ENCODE measurements around the gene JPH3. TPM values are rescaled to one million over a fixed set of nuclear protein-coding genes. Genes with fewer than 3 reads are reported as not detected.

Gene JPH3
- total RNA-seq, 6 donors from 2014 or later = 0.24 TPM; not detected in 5

DNA sequence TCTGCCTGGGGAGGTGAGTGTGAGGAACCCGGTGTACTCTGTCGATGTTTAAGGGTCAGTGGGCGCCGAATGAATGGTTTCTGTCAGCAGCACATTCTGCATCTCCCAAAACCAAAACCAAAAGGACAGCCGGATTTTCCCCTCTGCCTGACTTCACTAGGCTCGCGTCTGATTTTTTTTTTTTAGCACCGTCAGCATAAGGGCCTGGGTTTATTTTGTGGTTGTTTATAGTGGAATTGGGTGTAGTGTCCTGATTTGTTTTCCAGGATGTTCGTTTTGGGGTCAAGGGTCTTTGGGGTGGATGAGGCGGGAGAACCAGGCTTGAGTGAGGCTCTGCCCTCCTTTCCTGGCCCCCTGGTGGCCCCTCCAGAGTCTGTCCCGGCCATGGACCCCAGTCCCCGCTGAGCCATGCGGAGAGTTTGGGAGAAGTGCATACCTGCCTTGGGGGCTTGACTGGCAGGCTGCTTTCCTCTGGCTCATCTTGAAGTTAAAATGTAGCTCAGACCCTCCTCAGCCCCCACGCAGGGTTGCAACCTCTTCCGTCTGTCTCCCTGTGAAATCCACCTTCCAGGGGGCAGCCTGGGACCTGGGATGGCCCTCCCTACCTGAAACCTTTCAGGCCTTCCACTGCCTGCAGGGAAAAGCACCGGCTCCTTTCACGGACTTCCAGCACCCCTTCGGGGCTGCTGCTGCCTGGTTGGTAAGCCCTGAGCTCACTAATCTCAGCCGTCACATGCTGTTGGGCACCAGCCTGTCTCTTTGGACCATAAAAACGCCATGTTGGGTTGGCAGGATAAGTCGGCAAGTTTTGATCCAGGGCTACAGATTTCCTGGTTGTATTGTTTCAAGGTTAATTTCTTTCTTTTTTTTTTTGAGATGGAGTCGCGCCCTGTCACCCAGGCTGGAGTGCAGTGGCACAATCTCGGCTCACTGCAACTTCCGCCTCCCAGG, 60.2 kb downstream of the JPH3 start:
- WGBS, 2 donors = 80 to 81% methylated on average over 25 of the region's 25 CpGs
- ATAC-seq (ENCODE audit: low FRiP score in 2 of 2) (no peak), DNase-seq (no peak)
- H3K4me3 ChIP-seq = no peak overlapping the region
- H3K4me1 ChIP-seq = no peaks in the 10 kb centered on the region
- H3K9me3 ChIP-seq = no peaks in the 10 kb centered on the region
- H3K27ac ChIP-seq = no peak overlapping the region
- H3K36me3 ChIP-seq = no peaks in the 10 kb centered on the region
- H3K27me3 ChIP-seq = no peaks in the 10 kb centered on the region
- TF ChIP-seq EP300 (IDR thresholded peaks at IDR 0.05) (no peak), POLR2A (IDR thresholded peaks at IDR 0.05) (no peak), POLR2AphosphoS5 (IDR thresholded peaks at IDR 0.05) (no peak)
- TF ChIP-seq, protein P1, sequence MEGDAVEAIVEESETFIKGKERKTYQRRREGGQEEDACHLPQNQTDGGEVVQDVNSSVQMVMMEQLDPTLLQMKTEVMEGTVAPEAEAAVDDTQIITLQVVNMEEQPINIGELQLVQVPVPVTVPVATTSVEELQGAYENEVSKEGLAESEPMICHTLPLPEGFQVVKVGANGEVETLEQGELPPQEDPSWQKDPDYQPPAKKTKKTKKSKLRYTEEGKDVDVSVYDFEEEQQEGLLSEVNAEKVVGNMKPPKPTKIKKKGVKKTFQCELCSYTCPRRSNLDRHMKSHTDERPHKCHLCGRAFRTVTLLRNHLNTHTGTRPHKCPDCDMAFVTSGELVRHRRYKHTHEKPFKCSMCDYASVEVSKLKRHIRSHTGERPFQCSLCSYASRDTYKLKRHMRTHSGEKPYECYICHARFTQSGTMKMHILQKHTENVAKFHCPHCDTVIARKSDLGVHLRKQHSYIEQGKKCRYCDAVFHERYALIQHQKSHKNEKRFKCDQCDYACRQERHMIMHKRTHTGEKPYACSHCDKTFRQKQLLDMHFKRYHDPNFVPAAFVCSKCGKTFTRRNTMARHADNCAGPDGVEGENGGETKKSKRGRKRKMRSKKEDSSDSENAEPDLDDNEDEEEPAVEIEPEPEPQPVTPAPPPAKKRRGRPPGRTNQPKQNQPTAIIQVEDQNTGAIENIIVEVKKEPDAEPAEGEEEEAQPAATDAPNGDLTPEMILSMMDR (IDR thresholded peaks at IDR 0.05) = no peak

DNA sequence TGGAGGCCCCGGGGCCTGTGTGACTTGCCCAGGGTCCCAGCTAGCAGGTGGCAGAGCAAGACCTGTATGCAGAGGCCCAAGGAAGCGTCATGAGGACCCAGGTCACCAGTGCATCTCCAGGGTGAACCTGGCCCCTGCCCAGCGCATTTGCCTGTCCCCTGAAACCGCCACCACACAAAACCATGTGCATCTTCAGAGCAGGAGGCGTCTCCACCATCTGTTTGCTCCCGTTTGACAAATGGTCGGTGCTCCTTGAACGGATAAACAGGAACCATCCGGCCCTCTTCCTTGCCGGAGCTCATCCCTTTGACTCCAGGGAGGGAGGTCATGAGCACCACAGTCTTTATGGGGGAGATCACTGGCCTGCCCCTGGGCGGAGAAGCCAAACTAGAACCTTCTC, 62.5 kb downstream of the JPH3 start:
- Histone ChIP-seq H3K4me1 (no peaks in the 10 kb centered on the region), H3K36me3 (no peaks in the 10 kb centered on the region), H3K27ac (no peak overlapping the region), H3K9me3 (no peaks in the 10 kb centered on the region), H3K27me3 (no peaks in the 10 kb centered on the region), H3K4me3 (no peak overlapping the region)
- WGBS, 2 donors = 60 to 69% methylated on average over 3 to 11 of the region's 11 CpGs
- no peak for TF ChIP-seq POLR2A (IDR thresholded peaks at IDR 0.05)
- no peak for TF ChIP-seq POLR2AphosphoS5 (IDR thresholded peaks at IDR 0.05)
- TF ChIP-seq EP300 (IDR thresholded peaks at IDR 0.05) = no peak
- TF ChIP-seq, protein P1 (IDR thresholded peaks at IDR 0.05) = no peak
- ATAC-seq (ENCODE audit: low FRiP score in 2 of 2) = no peak
- DNase-seq = no peak

DNA sequence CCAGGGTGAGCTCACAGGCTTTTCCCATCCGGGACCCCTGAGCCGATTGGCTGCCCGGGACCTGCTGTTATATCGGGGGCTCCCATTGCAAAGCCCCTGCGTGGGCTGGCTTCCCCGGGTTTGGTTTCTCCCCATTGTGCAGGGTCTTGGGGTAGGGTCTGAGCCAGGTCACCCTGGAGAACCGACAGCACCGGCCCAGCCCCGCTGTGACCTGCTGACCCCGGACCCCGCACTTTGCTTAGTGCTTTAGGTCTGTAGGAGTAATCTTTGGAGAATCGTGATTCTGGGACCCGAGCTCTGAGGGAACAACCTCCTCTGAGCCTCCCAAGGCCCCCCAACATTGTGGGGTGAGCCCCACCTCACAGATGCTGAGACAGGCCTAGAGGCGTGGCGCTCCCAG, 62.9 kb downstream of the JPH3 start:
- WGBS, 2 donors = 81 to 85% methylated on average over 12 to 15 of the region's 15 CpGs
- ATAC-seq (ENCODE audit: low FRiP score in 2 of 2) (no peak), DNase-seq (no peak)
- H3K4me3 ChIP-seq = no peak overlapping the region
- no peaks in the 10 kb centered on the region for H3K9me3 ChIP-seq
- no peaks in the 10 kb centered on the region for H3K4me1 ChIP-seq
- no peaks in the 10 kb centered on the region for H3K27me3 ChIP-seq
- no peak overlapping the region for H3K27ac ChIP-seq
- no peaks in the 10 kb centered on the region for H3K36me3 ChIP-seq
- TF ChIP-seq, protein P1 (IDR thresholded peaks at IDR 0.05) = no peak
- TF ChIP-seq POLR2AphosphoS5 (IDR thresholded peaks at IDR 0.05) = no peak

DNA sequence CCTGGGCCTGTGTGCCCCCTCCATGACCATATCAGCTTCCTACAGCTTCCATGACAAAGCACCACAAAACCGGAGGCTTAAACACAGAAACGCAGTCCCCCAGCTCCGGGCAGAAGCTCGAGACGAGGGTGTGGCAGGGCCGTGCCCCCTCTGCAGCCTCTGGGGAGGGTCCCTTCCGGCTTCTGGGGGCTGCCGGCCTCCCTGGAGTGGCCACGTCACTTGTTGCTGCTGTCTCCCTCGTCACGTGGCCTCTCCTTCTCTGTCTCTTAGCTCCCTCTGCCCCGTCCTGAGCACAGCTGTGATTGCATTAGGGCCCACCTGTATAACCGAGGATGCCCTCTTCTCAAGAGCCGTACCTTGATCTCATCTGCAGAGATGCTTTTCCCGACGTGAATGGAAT, 64.6 kb downstream of the JPH3 start:
- DNase-seq (no peak), ATAC-seq (ENCODE audit: low FRiP score in 2 of 2) (no peak)
- Histone ChIP-seq H3K9me3 (no peaks in the 10 kb centered on the region), H3K36me3 (no peaks in the 10 kb centered on the region), H3K4me3 (no peak overlapping the region), H3K27ac (no peak overlapping the region), H3K4me1 (no peaks in the 10 kb centered on the region), H3K27me3 (no peaks in the 10 kb centered on the region)
- TF ChIP-seq POLR2A (IDR thresholded peaks at IDR 0.05) (no peak), POLR2AphosphoS5 (IDR thresholded peaks at IDR 0.05) (no peak), EP300 (IDR thresholded peaks at IDR 0.05) (no peak)
- TF ChIP-seq, protein P1 (IDR thresholded peaks at IDR 0.05) = no peak
- WGBS, 2 donors = 69 to 81% methylated on average over 8 to 16 of the region's 16 CpGs

DNA sequence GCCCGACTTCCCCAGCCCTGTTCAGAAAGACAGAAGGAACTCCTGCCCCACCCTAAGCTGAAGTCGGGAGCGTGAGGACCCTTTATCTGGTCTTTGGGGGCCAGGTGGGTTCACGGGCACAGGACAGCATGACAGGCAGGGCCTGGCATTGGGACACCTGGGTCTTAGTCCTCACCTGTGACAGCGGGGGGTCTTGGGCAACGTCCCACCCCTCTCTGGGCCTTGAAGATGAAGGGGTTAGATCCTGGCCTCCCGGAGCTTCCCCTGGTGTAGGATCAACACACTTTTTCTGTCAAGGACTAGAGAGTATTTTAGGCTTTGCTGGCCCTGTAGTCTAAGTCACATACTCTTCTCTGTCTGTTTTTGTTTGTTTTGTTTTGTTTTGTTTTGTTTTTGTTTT, 65.1 kb downstream of the JPH3 start:
- H3K27me3 ChIP-seq = no peaks in the 10 kb centered on the region
- H3K9me3 ChIP-seq = no peaks in the 10 kb centered on the region
- no peak overlapping the region for H3K4me3 ChIP-seq
- no peaks in the 10 kb centered on the region for H3K36me3 ChIP-seq
- 73 to 78% methylated on average over 7 of the region's 7 CpGs for WGBS, 2 donors
- DNase-seq (no peak), ATAC-seq (ENCODE audit: low FRiP score in 2 of 2) (no peak)
- H3K27ac ChIP-seq = no peak overlapping the region
- TF ChIP-seq EP300 (IDR thresholded peaks at IDR 0.05) = no peak
- TF ChIP-seq POLR2A (IDR thresholded peaks at IDR 0.05) = no peak
- TF ChIP-seq, protein P1 (IDR thresholded peaks at IDR 0.05) = no peak
- TF ChIP-seq POLR2AphosphoS5 (IDR thresholded peaks at IDR 0.05) = no peak
- H3K4me1 ChIP-seq = no peaks in the 10 kb centered on the region
